ENCODE results near the gene SELENOO. TPM values are rescaled to one million over a fixed set of nuclear protein-coding genes. Genes with fewer than 3 reads are reported as not detected.

The SELENOO gene
- total RNA-seq, 1 donor: 20.7 TPM

- DNase-seq (ENCODE audit: low read depth): no peak
- TF ChIP-seq CTCF (IDR thresholded peaks at IDR 0.05; ENCODE audit: insufficient read depth, low read depth, low read length): no peak
- no peak overlapping the region for H3K4me3 ChIP-seq (ENCODE audit: low read depth, low read length)
Measured at GRCh38 chr22:50246242-50247175, 45.7 kb downstream of the SELENOO start.

GRCh38 chr22:50247748-50248147, 46.9 kb downstream of the SELENOO start:
- TF ChIP-seq CTCF (IDR thresholded peaks at IDR 0.05; ENCODE audit: insufficient read depth, low read depth, low read length): no peak
- peak; percentile 39 for DNase-seq (ENCODE audit: low read depth)
- no peak overlapping the region for H3K4me3 ChIP-seq (ENCODE audit: low read depth, low read length)

GRCh38 chr22:50248196-50249081, 47.6 kb downstream of the SELENOO start:
- no peak for DNase-seq (ENCODE audit: low read depth)
- TF ChIP-seq CTCF (IDR thresholded peaks at IDR 0.05; ENCODE audit: insufficient read depth, low read depth, low read length): no peak
- H3K4me3 ChIP-seq (ENCODE audit: low read depth, low read length): no peak overlapping the region

- TF ChIP-seq CTCF (IDR thresholded peaks at IDR 0.05; ENCODE audit: insufficient read depth, low read depth, low read length): no peak
- peak overlapping the region; percentile 76 for H3K4me3 ChIP-seq (ENCODE audit: low read depth, low read length)
- DNase-seq (ENCODE audit: low read depth): no peak
Measured at GRCh38 chr22:50249341-50250248, 48.8 kb downstream of the SELENOO start.

GRCh38 chr22:50250249-50250554, 49.4 kb downstream of the SELENOO start:
- peak overlapping the region; percentile 76 for H3K4me3 ChIP-seq (ENCODE audit: low read depth, low read length)
- no peak for TF ChIP-seq CTCF (IDR thresholded peaks at IDR 0.05; ENCODE audit: insufficient read depth, low read depth, low read length)
- no peak for DNase-seq (ENCODE audit: low read depth)
